ENCODE results near the gene IGFBP4. TPM values are rescaled to one million over a fixed set of nuclear protein-coding genes. Genes with fewer than 3 reads are reported as not detected.

Gene IGFBP4
- total RNA-seq, 1 experiment from 2014 or later: 6.5 TPM

- no peak for TF ChIP-seq CTCF (IDR thresholded peaks at IDR 0.05; ENCODE audit: unreplicated experiment)
- Mint-ChIP-seq H3K4me1 (ENCODE audit: insufficient read depth, unreplicated experiment) (peaks cover 5% of the 10 kb centered on the region), H3K9me3 (ENCODE audit: unreplicated experiment) (no peaks in the 10 kb centered on the region), H3K27me3 (ENCODE audit: insufficient read depth, unreplicated experiment) (no peaks in the 10 kb centered on the region), H3K27ac (ENCODE audit: low read depth, unreplicated experiment) (no peak overlapping the region), H3K36me3 (ENCODE audit: insufficient read depth, unreplicated experiment) (peaks cover 48% of the 10 kb centered on the region), H3K4me3 (ENCODE audit: unreplicated experiment) (no peak overlapping the region)
- no peak for DNase-seq (ENCODE audit: unreplicated experiment)
- no TSS peak for BruUV-seq (replicated peaks)
- ChIA-PET POLR2A (interaction anchor here (0.6 to 8.4 kb wide), 6 partner anchors 9 to 196 kb away, joined by 3 to 79 read pairs (median 3); no protein-coding TSS in a partner anchor), CTCF (no interaction called here)
- intact Hi-C loops (cut with micrococcal nuclease): no loop called here
Observed at GRCh38 chr17:40466298-40466971, 23.2 kb downstream of the IGFBP4 start.

GRCh38 chr17:40467281-40467867 lies 24.1 kb downstream of the IGFBP4 start:
- TF ChIP-seq CTCF (IDR thresholded peaks at IDR 0.05; ENCODE audit: unreplicated experiment): no peak
- no peak for DNase-seq (ENCODE audit: unreplicated experiment)
- H3K9me3 Mint-ChIP-seq (ENCODE audit: unreplicated experiment): no peaks in the 10 kb centered on the region
- H3K27me3 Mint-ChIP-seq (ENCODE audit: insufficient read depth, unreplicated experiment): no peaks in the 10 kb centered on the region
- CTCF ChIA-PET: interaction anchor here (0.6 to 0.7 kb wide), 2 partner anchors 27 to 173 kb away, joined by 3 to 4 read pairs; no protein-coding TSS in a partner anchor
- intact Hi-C loops (cut with micrococcal nuclease): no loop called here
- no peak overlapping the region for H3K4me3 Mint-ChIP-seq (ENCODE audit: unreplicated experiment)
- peaks cover 14% of the 10 kb centered on the region for H3K4me1 Mint-ChIP-seq (ENCODE audit: insufficient read depth, unreplicated experiment)
- no peak overlapping the region for H3K27ac Mint-ChIP-seq (ENCODE audit: low read depth, unreplicated experiment)
- no TSS peak for BruUV-seq (replicated peaks)
- H3K36me3 Mint-ChIP-seq (ENCODE audit: insufficient read depth, unreplicated experiment): peaks cover 52% of the 10 kb centered on the region
- POLR2A ChIA-PET: interaction anchor here (0.6 to 21.4 kb wide), 5 partner anchors 9 to 92 kb away, joined by 3 to 472 read pairs (median 8); no protein-coding TSS in a partner anchor

- TF ChIP-seq CTCF (IDR thresholded peaks at IDR 0.05; ENCODE audit: unreplicated experiment): no peak
- Mint-ChIP-seq H3K4me1 (ENCODE audit: insufficient read depth, unreplicated experiment) (peaks cover 20% of the 10 kb centered on the region), H3K27ac (ENCODE audit: low read depth, unreplicated experiment) (no peak overlapping the region), H3K9me3 (ENCODE audit: unreplicated experiment) (no peaks in the 10 kb centered on the region), H3K4me3 (ENCODE audit: unreplicated experiment) (no peak overlapping the region), H3K27me3 (ENCODE audit: insufficient read depth, unreplicated experiment) (no peaks in the 10 kb centered on the region), H3K36me3 (ENCODE audit: insufficient read depth, unreplicated experiment) (peaks cover 64% of the 10 kb centered on the region)
- BruUV-seq (replicated peaks): no TSS peak
- intact Hi-C loops (cut with micrococcal nuclease): no loop called here
- no peak for DNase-seq (ENCODE audit: unreplicated experiment)
- CTCF ChIA-PET: interaction anchor here (0.6 kb wide), 1 partner anchor 173 kb away, joined by 3 read pairs; no protein-coding TSS in a partner anchor
- POLR2A ChIA-PET: interaction anchor here (0.8 to 21.4 kb wide), 6 partner anchors 11 to 91 kb away, joined by 3 to 703 read pairs (median 44); partner anchors contain the start of gene TNS4
Observed at GRCh38 chr17:40468560-40468959, 25.3 kb downstream of the IGFBP4 start.

Data from MCF 10A (cell line).